Cortex of kidney (tissue), 1 donor: ENCODE measurements around the gene TSPAN5.
"Not testable (repeated sequence)": the region's sequence is repeated elsewhere in the genome, so short reads cannot be mapped to it uniquely, and the experiment has no call there.

Experiments used
- DNase-seq: peaks from one replicate; lab custom pipeline; 2025; lab: John Stamatoyannopoulos, UW

Gene TSPAN5

GRCh38 chr4:98496152-98496845 lies 162.1 kb downstream of the TSPAN5 start:
- no peak for DNase-seq

- DNase-seq = no peak
Observed at GRCh38 chr4:98493296-98493695, 165.1 kb downstream of the TSPAN5 start.

GRCh38 chr4:98491899-98492559 lies 166.4 kb downstream of the TSPAN5 start:
- no peak for DNase-seq

- DNase-seq = no peak
Observed at GRCh38 chr4:98490251-98490650, 168.2 kb downstream of the TSPAN5 start.

GRCh38 chr4:98485816-98486345 lies 172.5 kb downstream of the TSPAN5 start:
- no peak for DNase-seq

GRCh38 chr4:98484031-98484430 lies 174.4 kb downstream of the TSPAN5 start:
- DNase-seq = no peak

GRCh38 chr4:98482847-98483806 lies 175.3 kb downstream of the TSPAN5 start:
- no peak for DNase-seq

- no peak for DNase-seq
Observed at GRCh38 chr4:98482503-98482846, 175.9 kb downstream of the TSPAN5 start.

- no peak for DNase-seq
Observed at GRCh38 chr4:98481167-98481566, 177.2 kb downstream of the TSPAN5 start.

GRCh38 chr4:98480535-98480934 lies 177.9 kb downstream of the TSPAN5 start:
- DNase-seq = no peak

GRCh38 chr4:98479590-98479989 lies 178.8 kb downstream of the TSPAN5 start:
- DNase-seq = not testable (repeated sequence)

- DNase-seq = no peak
Observed at GRCh38 chr4:98476891-98477290, 181.5 kb downstream of the TSPAN5 start.

- DNase-seq = no peak
Observed at GRCh38 chr4:98474408-98474844, 184.0 kb downstream of the TSPAN5 start.

- no peak for DNase-seq
Observed at GRCh38 chr4:98473046-98473445, 185.4 kb downstream of the TSPAN5 start.

- no peak for DNase-seq
Observed at GRCh38 chr4:98470831-98471230, 187.6 kb downstream of the TSPAN5 start.

GRCh38 chr4:98470366-98470765 lies 188.0 kb downstream of the TSPAN5 start:
- no peak for DNase-seq

- DNase-seq = no peak
Observed at GRCh38 chr4:98469771-98470170, 188.6 kb downstream of the TSPAN5 start.

- DNase-seq = no peak
Observed at GRCh38 chr4:98468709-98469108, 189.7 kb downstream of the TSPAN5 start.

- no peak for DNase-seq
Observed at GRCh38 chr4:98467627-98468072, 190.8 kb downstream of the TSPAN5 start.

GRCh38 chr4:98466868-98467599 lies 191.4 kb downstream of the TSPAN5 start:
- no peak for DNase-seq

GRCh38 chr4:98462487-98462886 lies 195.9 kb downstream of the TSPAN5 start:
- no peak for DNase-seq
